Adrenal gland (tissue), 12 donors: Measurements from ENCODE around the gene CUX1. TPM values are rescaled to one million over a fixed set of nuclear protein-coding genes. Genes with fewer than 3 reads are reported as not detected.

Experiments
- DNase-seq, 7 donors: peaks; one replicate each; pipeline ENCODE4 v3.0.0-alpha.2; 2019 to 2020
- H3K27ac ChIP-seq, 5 donors: fragments of 200-600 bp; sonication (generic) in 4 of 5; 1 replicate in 3 of 5; 2 replicates in 2 of 5; pipeline versions ENCODE4 v1.5.1 to v1.8.0; 2016 to 2020; ENCODE audit warnings: mild to moderate bottlenecking in 1 of 5
- H3K27me3 ChIP-seq: fragments of 200-600 bp; 2 replicates; pipeline ENCODE4 v1.8.0; 2021
- H3K36me3 ChIP-seq, 2 donors: fragments of 200-600 bp; replicated peaks in 1 of 2; 1 replicate in 1 of 2; 2 replicates in 1 of 2; pipeline versions ENCODE4 v1.5.1 to v1.8.0; 2018 to 2022
- H3K4me1 ChIP-seq, 2 donors: fragments of 200-600 bp; replicated peaks in 1 of 2; 1 replicate in 1 of 2; 2 replicates in 1 of 2; pipeline versions ENCODE4 v1.5.1 to v1.8.0; 2018 to 2021
- H3K4me3 ChIP-seq, 4 donors: fragments of 200-600 bp; sonication (generic) in 3 of 4; one replicate each; pipeline ENCODE4 v1.5.1; 2016 to 2018
- H3K9me3 ChIP-seq, 3 donors: fragments of 200-600 bp; sonication (generic) in 1 of 3; replicated peaks in 1 of 3; 1 replicate in 2 of 3; 2 replicates in 1 of 3; pipeline versions ENCODE4 v1.5.1 to v1.8.0; 2016 to 2021
- CTCF ChIP-seq, 6 experiments: fragments of 450-650 bp in 4 of 6; fragments of 200-600 bp in 2 of 6; sonication (generic) in 1 of 6; IDR thresholded peaks; 1 replicate in 5 of 6; 2 replicates in 1 of 6; pipeline versions ENCODE4 v1.5.1 to v1.8.0; 2016 to 2021; ENCODE audit warnings: antibody characterized with exemption in 6 of 6, mild to moderate bottlenecking in 2 of 6, moderate library complexity in 1 of 6
- POLR2A ChIP-seq, 2 donors: fragments of 450-650 bp; IDR thresholded peaks; one replicate each; pipeline ENCODE4 v1.6.1; 2017; ENCODE audit warnings: antibody characterized with exemption in 2 of 2, mild to moderate bottlenecking in 2 of 2, moderate library complexity in 1 of 2
- WGBS, 4 donors: extraction: QIAGEN DNeasy Blood & Tissue Kit in 2 of 4; methylation state at CpG; one replicate each; pipeline versions ENCODE4 v1.1.5 to v1.1.7; 2013 to 2017; 5-methylcytosine and 5-hydroxymethylcytosine counted together
- intact Hi-C, 2 donors: fragments of 100-400 bp; cut with DNase I; formaldehyde crosslinking; loops; one replicate each; pipeline versions ENCODE4 v1.14.1 to v1.15.0; 2022 to 2023
- polyA plus RNA-seq, 3 donors: library from polyadenylated mRNA; stranded (reverse); fragments of 200-250 nt in 2 of 3; fragments of 350-450 nt in 1 of 3; fragmentation: Illumina TruSeq in 1 of 3; extraction: RNeasy Lipid Tissue Mini Kit (QIAGEN cat#74804) in 1 of 3; gene quantifications; one replicate each; pipeline ENCODE4 v1.2.3, GENCODE V29; 2013 to 2014
- total RNA-seq, 9 donors: library from RNA; depleted of rRNA in 4 of 9; stranded (reverse); fragments of >200 nt in 4 of 9; fragments of 120-200 nt in 1 of 9; fragmentation: NEBNext Ultra II Directional in 1 of 9; extraction: Animal tissue kit (Norgen Biotek cat#: 25700) in 1 of 9; gene quantifications; one replicate each; pipeline versions ENCODE4 v1.1.0 to v1.2.4, GENCODE V29; 2013 to 2023
- donor health status: healthy with polysubstance abuse.
- donor health status: Bipolar disorder and iron deficiency.
- donor health status: DM: yes; HTN: yes; CAD: no.
- donor health status: DM: no; HTN: no; CAD: no.
- donor health status: DM: no; HTN: no; CAD: no.
- donor health status: DM: yes; HTN: yes; CAD: no.

CUX1 gene
- total and polyA plus RNA-seq, 12 donors = 17.2 to 72.6 (median 58.3) TPM

- TF ChIP-seq CTCF (IDR thresholded peaks at IDR 0.05) (no peak), POLR2A (IDR thresholded peaks at IDR 0.05) (no peak)
- intact Hi-C loops = no loop called here
- Histone ChIP-seq H3K4me3 (no peak overlapping the region), H3K27me3 (no peaks in the 10 kb centered on the region), H3K36me3 (no peaks in the 10 kb centered on the region), H3K27ac (no peak overlapping the region), H3K4me1 (no peaks in the 10 kb centered on the region), H3K9me3 (no peaks in the 10 kb centered on the region)
- WGBS, 4 donors = 91 to 94% (median 92%) methylated on average over 7 to 14 of the region's 14 CpGs
- no peak for DNase-seq
Measured at GRCh38 chr7:101972627-101973026, 155.2 kb downstream of the CUX1 start.

- intact Hi-C loops = no loop called here
- Histone ChIP-seq H3K4me3 (no peak overlapping the region), H3K27me3 (no peaks in the 10 kb centered on the region), H3K4me1 (no peaks in the 10 kb centered on the region), H3K27ac (no peak overlapping the region), H3K36me3 (no peaks in the 10 kb centered on the region), H3K9me3 (no peaks in the 10 kb centered on the region)
- no peak for TF ChIP-seq CTCF (IDR thresholded peaks at IDR 0.05)
- no peak for TF ChIP-seq POLR2A (IDR thresholded peaks at IDR 0.05)
- 85 to 93% (median 88%) methylated on average over 8 of the region's 8 CpGs for WGBS, 4 donors
- DNase-seq = no peak
Measured at GRCh38 chr7:101973130-101973529, 155.7 kb downstream of the CUX1 start.

- H3K27ac ChIP-seq = no peak overlapping the region
- no peaks in the 10 kb centered on the region for H3K27me3 ChIP-seq
- TF ChIP-seq POLR2A (IDR thresholded peaks at IDR 0.05) = no peak
- no peak for TF ChIP-seq CTCF (IDR thresholded peaks at IDR 0.05)
- intact Hi-C loops = no loop called here
- H3K4me3 ChIP-seq = no peak overlapping the region
- H3K9me3 ChIP-seq = no peaks in the 10 kb centered on the region
- no peaks in the 10 kb centered on the region for H3K36me3 ChIP-seq
- 88 to 93% (median 91%) methylated on average over 6 of the region's 6 CpGs for WGBS, 4 donors
- no peak for DNase-seq
- no peaks in the 10 kb centered on the region for H3K4me1 ChIP-seq
Measured at GRCh38 chr7:101974393-101974792, 157.0 kb downstream of the CUX1 start.

GRCh38 chr7:101975046-101975445 lies 157.6 kb downstream of the CUX1 start:
- DNase-seq = no peak
- 92 to 96% (median 95%) methylated on average over 7 of the region's 7 CpGs for WGBS, 4 donors

More at GRCh38 chr7:101975046-101975445, 157.6 kb downstream of the CUX1 start:
- H3K4me3 ChIP-seq = no peak overlapping the region
- no peaks in the 10 kb centered on the region for H3K36me3 ChIP-seq
- intact Hi-C loops = no loop called here
- H3K4me1 ChIP-seq = no peaks in the 10 kb centered on the region
- no peaks in the 10 kb centered on the region for H3K27me3 ChIP-seq
- TF ChIP-seq CTCF (IDR thresholded peaks at IDR 0.05) = no peak
- no peak for TF ChIP-seq POLR2A (IDR thresholded peaks at IDR 0.05)
- no peaks in the 10 kb centered on the region for H3K9me3 ChIP-seq
- no peak overlapping the region for H3K27ac ChIP-seq
